Upper lobe of right lung (tissue), 1 donor: ENCODE data around the gene TM7SF3. TPM values are rescaled to one million over a fixed set of nuclear protein-coding genes. Genes with fewer than 3 reads are reported as not detected.

Experiments
- ATAC-seq: fragments of 200-7000 bp; cut with Tn5 transposase; one replicate; pipeline ENCODE4 v1.9.1; 2020; ENCODE audit warnings: mild to moderate bottlenecking, moderate library complexity
- DNase-seq: peaks from one replicate; pipeline ENCODE4 v3.0.0-alpha.2; 2020
- H3K27ac ChIP-seq: fragments of 200-600 bp; one replicate; pipeline ENCODE4 v1.8.0; 2022
- H3K27me3 ChIP-seq: fragments of 200-600 bp; one replicate; pipeline ENCODE4 v1.8.0; 2022; ENCODE audit warnings: mild to moderate bottlenecking
- H3K36me3 ChIP-seq: fragments of 200-600 bp; one replicate; pipeline ENCODE4 v1.8.0; 2022
- H3K4me1 ChIP-seq: fragments of 200-600 bp; one replicate; pipeline ENCODE4 v1.8.0; 2022
- H3K4me3 ChIP-seq: fragments of 200-600 bp; one replicate; pipeline ENCODE4 v1.8.0; 2022; ENCODE audit warnings: mild to moderate bottlenecking
- H3K9me3 ChIP-seq: fragments of 200-600 bp; one replicate; pipeline ENCODE4 v1.8.0; 2022
- CTCF ChIP-seq: fragments of 200-600 bp; IDR thresholded peaks from one replicate; pipeline ENCODE4 v1.8.0; 2022; ENCODE audit warnings: antibody characterized with exemption
- intact Hi-C: fragments of 100-400 bp; cut with DNase I; formaldehyde crosslinking; loops from one replicate; pipeline ENCODE4 v1.11.0; 2022
- total RNA-seq: library from RNA; stranded (reverse); fragmentation: NEBNext Ultra II Directional; extraction: Animal tissue kit (Norgen Biotek cat#: 25700); gene quantifications from one replicate; pipeline ENCODE4 v1.2.1, GENCODE V29; 2021
- donor health status: DM: no; HTN: yes; CAD: no; lungs with severe emphysema.

The TM7SF3 gene
- total RNA-seq, 1 donor from 2014 or later: 68.9 TPM

GRCh38 chr12:26936559-26937442, 77.4 kb downstream of the TM7SF3 start:
- ATAC-seq (no peak), DNase-seq (no peak)
- H3K9me3 ChIP-seq: no peaks in the 10 kb centered on the region
- H3K4me1 ChIP-seq: peaks cover 37% of the 10 kb centered on the region
- H3K27me3 ChIP-seq: no peaks in the 10 kb centered on the region
- intact Hi-C loops: no loop called here
- peak overlapping the region; percentile 97 for H3K4me3 ChIP-seq
- H3K27ac ChIP-seq: peak overlapping the region; percentile 97
- no peak for TF ChIP-seq CTCF
- peaks cover 15% of the 10 kb centered on the region for H3K36me3 ChIP-seq

GRCh38 chr12:26935636-26936378, 78.4 kb downstream of the TM7SF3 start:
- no peak for ATAC-seq
- intact Hi-C loops: no loop called here
- TF ChIP-seq CTCF: no peak

GRCh38 chr12:26929590-26929989, 84.6 kb downstream of the TM7SF3 start:
- no peak overlapping the region for H3K27ac ChIP-seq
- no peaks in the 10 kb centered on the region for H3K4me1 ChIP-seq
- H3K27me3 ChIP-seq: no peaks in the 10 kb centered on the region
- no peak for TF ChIP-seq CTCF
- H3K36me3 ChIP-seq: peaks cover 62% of the 10 kb centered on the region
- no peak for ATAC-seq
- H3K4me3 ChIP-seq: no peak overlapping the region
- DNase-seq: no peak
- no peaks in the 10 kb centered on the region for H3K9me3 ChIP-seq
- intact Hi-C loops: no loop called here

More at GRCh38 chr12:26935636-26936378, 78.4 kb downstream of the TM7SF3 start:
- Histone ChIP-seq H3K27me3 (no peaks in the 10 kb centered on the region), H3K4me1 (peaks cover 27% of the 10 kb centered on the region), H3K27ac (no peak overlapping the region), H3K9me3 (no peaks in the 10 kb centered on the region), H3K4me3 (peak overlapping the region; percentile 97), H3K36me3 (peaks cover 15% of the 10 kb centered on the region)
- no peak for DNase-seq

- Histone ChIP-seq H3K36me3 (peaks cover 65% of the 10 kb centered on the region), H3K27me3 (no peaks in the 10 kb centered on the region), H3K9me3 (no peaks in the 10 kb centered on the region), H3K27ac (no peak overlapping the region), H3K4me3 (no peak overlapping the region), H3K4me1 (no peaks in the 10 kb centered on the region)
- ATAC-seq (no peak), DNase-seq (no peak)
- no peak for TF ChIP-seq CTCF
- intact Hi-C loops: no loop called here
These were observed 85.5 kb downstream of the TM7SF3 start for GRCh38 chr12:26928661-26929060.

Other genes starting within 250 kb of the TM7SF3 start
- 50.8 TPM for gene ITPR2, start 181.2 kb downstream of the TM7SF3 start, total RNA-seq
- gene INTS13, start 76.4 kb downstream of the TM7SF3 start, total RNA-seq: 20.8 TPM
- gene FGFR1OP2, start 75.9 kb downstream of the TM7SF3 start, total RNA-seq: 64.1 TPM
- gene MED21, start 8.2 kb upstream of the TM7SF3 start, total RNA-seq: 65.9 TPM
- not detected for gene C12orf71, start 68.2 kb upstream of the TM7SF3 start, total RNA-seq
- gene STK38L, start 229.9 kb upstream of the TM7SF3 start, total RNA-seq: 36.0 TPM